HL-60 (cell line): ENCODE measurements around the gene ADRM1.

ENCODE experiments used
- REST ChIP-seq: IDR thresholded peaks from 2 replicates; pipeline ENCODE4 v1.6.1; 2012; ENCODE audit warnings: low read depth; ENCODE audit not compliant: insufficient replicate concordance
- TF ChIP-seq, protein P1 (sequence below): IDR thresholded peaks from one replicate; pipeline ENCODE4 v1.5.1; 2011; ENCODE audit warnings: low read length, control low read depth, inconsistent platforms; ENCODE audit not compliant: insufficient read depth

GRCh38 chr20:62323146-62323979, 20.6 kb downstream of the ADRM1 start:
- TF ChIP-seq, protein P1, sequence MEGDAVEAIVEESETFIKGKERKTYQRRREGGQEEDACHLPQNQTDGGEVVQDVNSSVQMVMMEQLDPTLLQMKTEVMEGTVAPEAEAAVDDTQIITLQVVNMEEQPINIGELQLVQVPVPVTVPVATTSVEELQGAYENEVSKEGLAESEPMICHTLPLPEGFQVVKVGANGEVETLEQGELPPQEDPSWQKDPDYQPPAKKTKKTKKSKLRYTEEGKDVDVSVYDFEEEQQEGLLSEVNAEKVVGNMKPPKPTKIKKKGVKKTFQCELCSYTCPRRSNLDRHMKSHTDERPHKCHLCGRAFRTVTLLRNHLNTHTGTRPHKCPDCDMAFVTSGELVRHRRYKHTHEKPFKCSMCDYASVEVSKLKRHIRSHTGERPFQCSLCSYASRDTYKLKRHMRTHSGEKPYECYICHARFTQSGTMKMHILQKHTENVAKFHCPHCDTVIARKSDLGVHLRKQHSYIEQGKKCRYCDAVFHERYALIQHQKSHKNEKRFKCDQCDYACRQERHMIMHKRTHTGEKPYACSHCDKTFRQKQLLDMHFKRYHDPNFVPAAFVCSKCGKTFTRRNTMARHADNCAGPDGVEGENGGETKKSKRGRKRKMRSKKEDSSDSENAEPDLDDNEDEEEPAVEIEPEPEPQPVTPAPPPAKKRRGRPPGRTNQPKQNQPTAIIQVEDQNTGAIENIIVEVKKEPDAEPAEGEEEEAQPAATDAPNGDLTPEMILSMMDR: no peak
- no peak for TF ChIP-seq REST
